ENCODE data around the gene MLPH. TPM values are rescaled to one million over a fixed set of nuclear protein-coding genes. Genes with fewer than 3 reads are reported as not detected.

Gene MLPH
- total and polyA plus RNA-seq, 2 of the 4 experiments (the other 2 are of a cell fraction): 13.8 to 21.6 TPM

DNA sequence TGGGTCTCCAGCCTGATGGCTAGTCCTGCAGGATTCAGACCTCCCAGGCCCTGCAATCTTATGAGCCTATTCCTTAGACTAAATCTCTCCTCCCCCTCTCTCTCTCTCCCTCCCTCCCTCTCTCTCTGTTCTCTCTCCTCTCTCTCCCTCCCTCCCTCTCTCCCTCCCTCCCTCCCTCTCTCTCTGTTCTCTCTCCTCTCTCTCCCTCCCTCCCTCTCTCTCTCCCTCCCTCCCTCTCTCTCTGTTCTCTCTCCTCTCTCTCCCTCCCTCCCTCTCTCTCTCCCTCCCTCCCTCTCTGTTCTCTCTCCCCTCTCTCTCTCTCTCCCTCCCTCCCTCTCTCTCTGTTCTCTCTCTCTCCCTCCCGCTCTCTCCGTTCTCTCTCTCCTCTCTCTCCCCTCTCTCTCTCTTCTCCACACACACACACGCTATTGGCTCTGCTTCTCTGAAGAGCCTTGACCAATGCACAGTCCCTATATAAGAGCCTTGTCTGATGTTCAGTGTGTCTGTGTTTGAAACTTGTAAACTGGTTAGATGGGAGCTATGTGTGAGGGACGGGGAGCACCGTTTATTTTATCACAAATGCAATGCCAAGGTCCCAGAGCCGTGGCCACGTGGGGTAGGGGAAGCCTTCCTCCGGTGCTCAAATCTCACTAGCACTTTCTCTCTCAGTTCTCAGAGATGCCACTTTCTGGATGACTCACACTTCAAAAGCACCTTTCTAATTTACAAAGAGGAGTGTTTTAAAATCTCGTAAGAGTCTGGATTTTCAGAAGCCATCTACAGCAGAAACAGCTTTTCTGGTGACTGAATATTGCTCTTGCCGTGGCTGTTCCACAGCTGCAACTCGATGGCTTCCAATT is 70.0 kb downstream of the MLPH start:
- Histone ChIP-seq H2AFZ (replicated peaks; ENCODE audit: low read length, poor library complexity) (no peak overlapping the region), H3K4me3 (ENCODE audit: insufficient read depth, low read depth, low read length) (no peak overlapping the region), H3K79me1 (ENCODE audit: low read depth in 1 of 2, low read length in 2 of 2) (no peaks in the 10 kb centered on the region), H3K18ac (ENCODE audit: low read depth, low read length) (no peak overlapping the region), H3K9me1 (ENCODE audit: insufficient read depth, low read length) (0 out of 2 replicates have a peak, but pooled peaks cover 6% of the 10 kb centered on the region), H2BK20ac (ENCODE audit: low read depth, low read length) (no peak overlapping the region), H3K4me1 (ENCODE audit: control insufficient read depth, insufficient read depth, low read length) (peaks cover 9% of the 10 kb centered on the region; the same call in 1 of the 2 replicates), H3K56ac (ENCODE audit: extremely low read depth, insufficient read depth, low read length) (no peak overlapping the region), H4K8ac (ENCODE audit: low read depth in 2 of 2, low read length in 2 of 2) (no peak overlapping the region), H3K4me2 (ENCODE audit: low read depth, low read length) (peak overlapping the region; percentile 30; the same call in 1 of the 2 replicates), H3K4ac (ENCODE audit: low read depth, low read length) (no peak overlapping the region), H4K20me1 (ENCODE audit: insufficient read depth, low read length) (0 out of 2 replicates have a peak, but pooled peaks cover 9% of the 10 kb centered on the region), H3K27me3 (ENCODE audit: control insufficient read depth, insufficient read depth, low read length) (no peaks in the 10 kb centered on the region), H3K23ac (ENCODE audit: low read depth, low read length) (no peak overlapping the region), H2AK5ac (ENCODE audit: low read depth, low read length) (no peak overlapping the region), H2AK9ac (replicated peaks; ENCODE audit: low read depth, low read length, poor library complexity) (no peak overlapping the region), H2BK15ac (ENCODE audit: low read depth, low read length) (no peak overlapping the region), H3K14ac (replicated peaks; ENCODE audit: low read depth, low read length) (no peak overlapping the region), H3K27ac (ENCODE audit: insufficient read depth, low read length) (no peak overlapping the region), H3K9ac (ENCODE audit: low read depth, low read length) (no peak overlapping the region), H4K91ac (ENCODE audit: insufficient read depth, low read depth, low read length) (no peak overlapping the region), H2BK5ac (ENCODE audit: low read depth, low read length, poor library complexity, severe bottlenecking) (no peak overlapping the region), H3K36me3 (ENCODE audit: control insufficient read depth, insufficient read depth, low read length) (peaks cover 6% of the 10 kb centered on the region), H2BK120ac (ENCODE audit: low read depth, low read length) (no peak overlapping the region), H4K5ac (ENCODE audit: low read depth, low read length) (no peak overlapping the region), H3K9me3 (ENCODE audit: control insufficient read depth, insufficient read depth, low read length) (peaks cover 6% of the 10 kb centered on the region)
- WGBS, 2 experiments (ENCODE audit: extremely low coverage in 2 of 2, insufficient read length in 1 of 2): 20% methylated on average over 1 of the region's 11 CpGs; no CpG with 5 or more reads in 1 of the 2 experiments
- intact Hi-C loops (cut with micrococcal nuclease): no loop called here
- CTCF ChIA-PET: interaction anchor here (1.0 to 1.5 kb wide), 2 partner anchors 44 to 86 kb away, joined by 4 to 7 read pairs; no protein-coding TSS in a partner anchor
- in situ Hi-C loops (cut with MboI; ENCODE audit: low sequenced_read_pairs): loop anchor here (25.0 kb wide), 2 partner anchors 1045 to 1220 kb away; a partner anchor contains a TSS
- POLR2A ChIA-PET (ENCODE audit: unreplicated experiment): no interaction called here
- dilution Hi-C loops (cut with HindIII; ENCODE audit: low sequenced_read_pairs, unreplicated experiment): no loop called here
- ATAC-seq (ENCODE audit: low read depth) (peak; percentile 57), DNase-seq (peak; percentile 12)
- BruUV-seq (replicated peaks): no TSS peak
- TF ChIP-seq BHLHE40 (IDR thresholded peaks at IDR 0.05; ENCODE audit: low read depth, low read length): no peak
- TF ChIP-seq MAZ (IDR thresholded peaks at IDR 0.05; ENCODE audit: borderline replicate concordance, low read depth, low read length): peak; percentile 17; the same call in 1 of the 2 replicates
- no peak for TF ChIP-seq MXI1 (IDR thresholded peaks at IDR 0.05; ENCODE audit: borderline replicate concordance, low read depth, low read length)
- no peak for TF ChIP-seq RFX5 (IDR thresholded peaks at IDR 0.05; ENCODE audit: low read depth, low read length)
- TF ChIP-seq SMC3 (IDR thresholded peaks at IDR 0.05; ENCODE audit: low read depth, low read length): no peak
- TF ChIP-seq, protein P1, sequence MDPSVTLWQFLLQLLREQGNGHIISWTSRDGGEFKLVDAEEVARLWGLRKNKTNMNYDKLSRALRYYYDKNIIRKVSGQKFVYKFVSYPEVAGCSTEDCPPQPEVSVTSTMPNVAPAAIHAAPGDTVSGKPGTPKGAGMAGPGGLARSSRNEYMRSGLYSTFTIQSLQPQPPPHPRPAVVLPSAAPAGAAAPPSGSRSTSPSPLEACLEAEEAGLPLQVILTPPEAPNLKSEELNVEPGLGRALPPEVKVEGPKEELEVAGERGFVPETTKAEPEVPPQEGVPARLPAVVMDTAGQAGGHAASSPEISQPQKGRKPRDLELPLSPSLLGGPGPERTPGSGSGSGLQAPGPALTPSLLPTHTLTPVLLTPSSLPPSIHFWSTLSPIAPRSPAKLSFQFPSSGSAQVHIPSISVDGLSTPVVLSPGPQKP (IDR thresholded peaks at IDR 0.05; ENCODE audit: borderline replicate concordance, low read depth, low read length): no peak
- TF ChIP-seq, protein P2, sequence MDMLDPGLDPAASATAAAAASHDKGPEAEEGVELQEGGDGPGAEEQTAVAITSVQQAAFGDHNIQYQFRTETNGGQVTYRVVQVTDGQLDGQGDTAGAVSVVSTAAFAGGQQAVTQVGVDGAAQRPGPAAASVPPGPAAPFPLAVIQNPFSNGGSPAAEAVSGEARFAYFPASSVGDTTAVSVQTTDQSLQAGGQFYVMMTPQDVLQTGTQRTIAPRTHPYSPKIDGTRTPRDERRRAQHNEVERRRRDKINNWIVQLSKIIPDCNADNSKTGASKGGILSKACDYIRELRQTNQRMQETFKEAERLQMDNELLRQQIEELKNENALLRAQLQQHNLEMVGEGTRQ (IDR thresholded peaks at IDR 0.05; ENCODE audit: low read depth, low read length): peak; percentile 65
- no peak for TF ChIP-seq CEBPB (IDR thresholded peaks at IDR 0.05; ENCODE audit: low read depth, low read length)
- TF ChIP-seq POLR2A (IDR thresholded peaks at IDR 0.05; ENCODE audit: low read depth, low read length): no peak
- TF ChIP-seq NFE2L2 (IDR thresholded peaks at IDR 0.05; ENCODE audit: low read depth, low read length): no peak
- no peak for TF ChIP-seq RAD21 (IDR thresholded peaks at IDR 0.05; ENCODE audit: low read length)
- no peak for TF ChIP-seq FOS (IDR thresholded peaks at IDR 0.05; ENCODE audit: low read depth, low read length)
- TF ChIP-seq, protein P3, sequence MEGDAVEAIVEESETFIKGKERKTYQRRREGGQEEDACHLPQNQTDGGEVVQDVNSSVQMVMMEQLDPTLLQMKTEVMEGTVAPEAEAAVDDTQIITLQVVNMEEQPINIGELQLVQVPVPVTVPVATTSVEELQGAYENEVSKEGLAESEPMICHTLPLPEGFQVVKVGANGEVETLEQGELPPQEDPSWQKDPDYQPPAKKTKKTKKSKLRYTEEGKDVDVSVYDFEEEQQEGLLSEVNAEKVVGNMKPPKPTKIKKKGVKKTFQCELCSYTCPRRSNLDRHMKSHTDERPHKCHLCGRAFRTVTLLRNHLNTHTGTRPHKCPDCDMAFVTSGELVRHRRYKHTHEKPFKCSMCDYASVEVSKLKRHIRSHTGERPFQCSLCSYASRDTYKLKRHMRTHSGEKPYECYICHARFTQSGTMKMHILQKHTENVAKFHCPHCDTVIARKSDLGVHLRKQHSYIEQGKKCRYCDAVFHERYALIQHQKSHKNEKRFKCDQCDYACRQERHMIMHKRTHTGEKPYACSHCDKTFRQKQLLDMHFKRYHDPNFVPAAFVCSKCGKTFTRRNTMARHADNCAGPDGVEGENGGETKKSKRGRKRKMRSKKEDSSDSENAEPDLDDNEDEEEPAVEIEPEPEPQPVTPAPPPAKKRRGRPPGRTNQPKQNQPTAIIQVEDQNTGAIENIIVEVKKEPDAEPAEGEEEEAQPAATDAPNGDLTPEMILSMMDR (conservative IDR thresholded peaks at IDR 0.05; ENCODE audit: low read depth, low read length): no peak
- no peak for TF ChIP-seq MAFK (IDR thresholded peaks at IDR 0.05; ENCODE audit: low read depth, low read length)

Measured in IMR-90 (cell line).